ENCODE results near the gene SELENOI. TPM values are rescaled to one million over a fixed set of nuclear protein-coding genes. Genes with fewer than 3 reads are reported as not detected.
A peak's percentile ranks its signal among the peaks of the same experiment; 100 is the strongest.

The SELENOI gene
- total and polyA plus RNA-seq, 2 of the 4 experiments (the other 2 are of a cell fraction) = 5.1 to 25.1 TPM

DNA sequence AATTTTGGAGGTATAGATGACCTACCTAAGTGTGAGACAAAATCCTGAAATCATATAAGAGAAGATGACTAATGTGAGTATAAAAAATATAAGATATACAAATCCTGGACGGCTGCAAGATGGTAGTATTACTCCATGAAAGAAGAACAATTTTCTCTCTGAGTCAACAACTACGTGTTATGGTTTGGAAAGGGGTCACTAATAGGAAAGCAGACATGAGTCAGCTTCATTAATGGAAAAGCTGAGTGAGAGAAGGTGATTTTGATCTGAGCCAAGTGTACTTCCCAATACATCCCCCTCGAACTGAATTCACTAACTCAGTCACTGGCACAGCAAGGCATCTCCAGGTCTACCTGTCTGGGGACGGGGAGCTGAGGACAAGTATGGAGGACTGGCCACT, 20.1 kb upstream of the SELENOI start:
- Histone ChIP-seq H4K5ac (ENCODE audit: low read depth, low read length) (no peak overlapping the region), H3K4ac (ENCODE audit: low read depth, low read length) (no peak overlapping the region), H2AFZ (replicated peaks; ENCODE audit: low read length, poor library complexity) (no peak overlapping the region), H3K9ac (ENCODE audit: low read depth, low read length) (no peak overlapping the region), H2AK5ac (ENCODE audit: low read depth, low read length) (no peak overlapping the region), H3K36me3 (ENCODE audit: control insufficient read depth, insufficient read depth, low read length) (no peaks in the 10 kb centered on the region), H3K79me1 (ENCODE audit: low read depth in 1 of 2, low read length in 2 of 2) (no peaks in the 10 kb centered on the region), H3K27me3 (ENCODE audit: control insufficient read depth, insufficient read depth, low read length) (peaks cover 9% of the 10 kb centered on the region), H4K8ac (ENCODE audit: low read depth in 2 of 2, low read length in 2 of 2) (no peak overlapping the region), H3K4me1 (ENCODE audit: control insufficient read depth, insufficient read depth, low read length) (peaks cover 6% of the 10 kb centered on the region), H4K20me1 (ENCODE audit: insufficient read depth, low read length) (no peaks in the 10 kb centered on the region), H3K27ac (ENCODE audit: insufficient read depth, low read length) (no peak overlapping the region), H3K14ac (replicated peaks; ENCODE audit: low read depth, low read length) (no peak overlapping the region), H2BK20ac (ENCODE audit: low read depth, low read length) (no peak overlapping the region), H2AK9ac (replicated peaks; ENCODE audit: low read depth, low read length, poor library complexity) (no peak overlapping the region), H3K23ac (ENCODE audit: low read depth, low read length) (no peak overlapping the region), H3K18ac (ENCODE audit: low read depth, low read length) (no peak overlapping the region), H4K91ac (ENCODE audit: insufficient read depth, low read depth, low read length) (no peak overlapping the region), H3K4me2 (ENCODE audit: low read depth, low read length) (no peak overlapping the region; the same call in 1 of the 2 replicates), H3K9me1 (ENCODE audit: insufficient read depth, low read length) (no peaks in the 10 kb centered on the region), H3K4me3 (ENCODE audit: insufficient read depth, low read depth, low read length) (no peak overlapping the region), H2BK5ac (ENCODE audit: low read depth, low read length, poor library complexity, severe bottlenecking) (no peak overlapping the region), H3K56ac (ENCODE audit: extremely low read depth, insufficient read depth, low read length) (no peak overlapping the region), H3K9me3 (ENCODE audit: control insufficient read depth, insufficient read depth, low read length) (no peaks in the 10 kb centered on the region), H2BK120ac (ENCODE audit: low read depth, low read length) (no peak overlapping the region), H2BK15ac (ENCODE audit: low read depth, low read length) (no peak overlapping the region)
- TF ChIP-seq RCOR1 (IDR thresholded peaks at IDR 0.05; ENCODE audit: insufficient replicate concordance, low read length) (no peak), MAZ (IDR thresholded peaks at IDR 0.05; ENCODE audit: borderline replicate concordance, low read depth, low read length) (no peak), MXI1 (IDR thresholded peaks at IDR 0.05; ENCODE audit: borderline replicate concordance, low read depth, low read length) (no peak), RAD21 (IDR thresholded peaks at IDR 0.05; ENCODE audit: low read length) (no peak), CHD1 (IDR thresholded peaks at IDR 0.05; ENCODE audit: low read depth, low read length) (no peak), NFE2L2 (IDR thresholded peaks at IDR 0.05; ENCODE audit: low read depth, low read length) (peak; percentile 27; the same call in 1 of the 2 replicates), MAFK (IDR thresholded peaks at IDR 0.05; ENCODE audit: low read depth, low read length) (no peak), POLR2A (IDR thresholded peaks at IDR 0.05; ENCODE audit: low read depth, low read length) (no peak), FOS (IDR thresholded peaks at IDR 0.05; ENCODE audit: low read depth, low read length) (peak; percentile 74), RFX5 (IDR thresholded peaks at IDR 0.05; ENCODE audit: low read depth, low read length) (no peak), CEBPB (IDR thresholded peaks at IDR 0.05; ENCODE audit: low read depth, low read length) (0 out of 2 replicates have a peak, but pooled peaks have one; percentile 19)
- TF ChIP-seq, protein P1, sequence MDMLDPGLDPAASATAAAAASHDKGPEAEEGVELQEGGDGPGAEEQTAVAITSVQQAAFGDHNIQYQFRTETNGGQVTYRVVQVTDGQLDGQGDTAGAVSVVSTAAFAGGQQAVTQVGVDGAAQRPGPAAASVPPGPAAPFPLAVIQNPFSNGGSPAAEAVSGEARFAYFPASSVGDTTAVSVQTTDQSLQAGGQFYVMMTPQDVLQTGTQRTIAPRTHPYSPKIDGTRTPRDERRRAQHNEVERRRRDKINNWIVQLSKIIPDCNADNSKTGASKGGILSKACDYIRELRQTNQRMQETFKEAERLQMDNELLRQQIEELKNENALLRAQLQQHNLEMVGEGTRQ (IDR thresholded peaks at IDR 0.05; ENCODE audit: low read depth, low read length) = no peak
- intact Hi-C loops (cut with micrococcal nuclease) (loop anchor here (1.0 to 10.0 kb wide), 3 partner anchors 83 to 374 kb away; no protein-coding TSS in a partner anchor), dilution Hi-C loops (cut with HindIII; ENCODE audit: low sequenced_read_pairs, unreplicated experiment) (no loop called here), in situ Hi-C loops (cut with MboI; ENCODE audit: low sequenced_read_pairs) (loop anchor here (25.0 kb wide), 1 partner anchor 364 kb away; no protein-coding TSS in a partner anchor)
- ChIA-PET POLR2A (ENCODE audit: unreplicated experiment) (interaction anchor here (0.5 kb wide), 1 partner anchor 75 kb away, joined by 4 read pairs; no protein-coding TSS in a partner anchor), CTCF (no interaction called here)
- no TSS peak for BruUV-seq (replicated peaks)
- peak; percentile 85 for DNase-seq
- ATAC-seq (ENCODE audit: low read depth) = peak; percentile 36
- WGBS, 2 experiments (ENCODE audit: extremely low coverage in 2 of 2, insufficient read length in 1 of 2) = no CpG with 5 or more reads among the region's 4 CpGs
